ENCODE data around the gene NR0B2. TPM values are rescaled to one million over a fixed set of nuclear protein-coding genes. Genes with fewer than 3 reads are reported as not detected.

NR0B2 gene
- total RNA-seq, 1 donor from 2014 or later = not detected

- no peak for DNase-seq (ENCODE audit: low spot score)
Measured at GRCh38 chr1:26936823-26937222, 23.0 kb upstream of the NR0B2 start.

DNA sequence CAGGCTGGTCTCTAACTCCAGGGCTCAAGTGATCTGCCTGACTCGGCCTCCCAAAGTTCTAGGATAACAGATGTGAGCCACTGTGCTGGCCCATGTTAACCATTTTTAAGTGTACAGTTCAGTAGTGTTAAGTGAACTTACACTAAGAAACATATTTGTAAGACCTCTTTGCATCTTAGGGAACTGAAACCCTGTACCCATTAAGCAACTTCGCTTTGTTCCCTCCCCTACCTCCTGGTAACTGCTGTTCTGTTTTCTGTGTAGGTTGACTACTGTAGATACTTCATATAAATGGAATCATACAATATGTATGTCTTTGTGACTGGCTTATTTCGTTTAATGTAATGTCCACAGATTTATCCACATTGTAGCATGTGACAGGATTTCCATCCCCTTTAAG is 18.8 kb upstream of the NR0B2 start:
- no peak for DNase-seq (ENCODE audit: low spot score)

GRCh38 chr1:26923711-26924110 is 9.9 kb upstream of the NR0B2 start:
- DNase-seq (ENCODE audit: low spot score) = no peak

GRCh38 chr1:26922901-26923300 is 9.1 kb upstream of the NR0B2 start:
- DNase-seq (ENCODE audit: low spot score) = no peak

- DNase-seq (ENCODE audit: low spot score) = no peak
Measured at GRCh38 chr1:26922431-26922729, 8.6 kb upstream of the NR0B2 start.

GRCh38 chr1:26921540-26922430 is 8.0 kb upstream of the NR0B2 start, which contains the start of gene NUDC:
NUDC (plus strand) TSS chr1:26921743; CDS start chr1:26921849, 106 bp downstream.
- peak; percentile 99 for DNase-seq (ENCODE audit: low spot score)

DNA sequence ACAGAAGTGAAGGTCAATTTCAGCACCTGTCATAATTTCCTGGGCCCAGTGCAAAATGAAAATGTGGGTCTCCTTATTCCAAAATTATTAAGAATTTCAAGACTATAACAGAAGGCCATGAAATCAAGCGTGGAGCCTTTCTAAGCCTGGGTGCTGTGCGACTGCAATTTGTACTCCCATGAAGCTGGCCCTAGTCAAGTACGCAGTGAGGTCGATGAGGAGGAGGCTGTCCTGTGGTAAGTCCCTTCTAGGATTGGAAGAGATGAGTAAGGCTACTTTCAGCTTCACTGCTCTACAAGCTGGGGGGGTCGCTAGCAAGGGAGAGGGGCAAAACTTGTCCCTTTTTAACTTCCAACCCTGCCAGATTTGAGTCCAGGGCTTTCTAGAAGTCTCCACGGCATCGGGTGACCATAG is 7.4 kb upstream of the NR0B2 start:
- DNase-seq (ENCODE audit: low spot score) = no peak

- DNase-seq (ENCODE audit: low spot score) = no peak
Measured at GRCh38 chr1:26915204-26915842, 1.5 kb upstream of the NR0B2 start.

GRCh38 chr1:26913389-26913753 is 404 bp downstream of the NR0B2 start:
- DNase-seq (ENCODE audit: low spot score) = no peak

DNA sequence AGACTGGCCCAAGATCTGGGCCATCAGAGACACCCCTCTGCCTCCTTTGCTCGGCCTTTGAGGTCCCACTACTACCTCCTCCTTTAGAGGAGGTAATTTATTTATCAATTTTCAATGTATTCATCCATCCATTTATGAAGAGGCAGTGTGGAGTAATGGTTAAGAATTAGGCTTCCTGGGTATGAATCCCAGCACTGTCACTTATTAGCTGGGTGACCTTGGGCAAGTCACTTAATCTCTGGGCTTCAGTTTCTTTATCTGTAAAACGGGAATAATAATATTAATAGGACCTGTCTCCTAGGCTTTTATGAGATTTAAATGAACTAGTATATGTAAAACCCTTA is 1.7 kb downstream of the NR0B2 start:
- no peak for DNase-seq (ENCODE audit: low spot score)

DNA sequence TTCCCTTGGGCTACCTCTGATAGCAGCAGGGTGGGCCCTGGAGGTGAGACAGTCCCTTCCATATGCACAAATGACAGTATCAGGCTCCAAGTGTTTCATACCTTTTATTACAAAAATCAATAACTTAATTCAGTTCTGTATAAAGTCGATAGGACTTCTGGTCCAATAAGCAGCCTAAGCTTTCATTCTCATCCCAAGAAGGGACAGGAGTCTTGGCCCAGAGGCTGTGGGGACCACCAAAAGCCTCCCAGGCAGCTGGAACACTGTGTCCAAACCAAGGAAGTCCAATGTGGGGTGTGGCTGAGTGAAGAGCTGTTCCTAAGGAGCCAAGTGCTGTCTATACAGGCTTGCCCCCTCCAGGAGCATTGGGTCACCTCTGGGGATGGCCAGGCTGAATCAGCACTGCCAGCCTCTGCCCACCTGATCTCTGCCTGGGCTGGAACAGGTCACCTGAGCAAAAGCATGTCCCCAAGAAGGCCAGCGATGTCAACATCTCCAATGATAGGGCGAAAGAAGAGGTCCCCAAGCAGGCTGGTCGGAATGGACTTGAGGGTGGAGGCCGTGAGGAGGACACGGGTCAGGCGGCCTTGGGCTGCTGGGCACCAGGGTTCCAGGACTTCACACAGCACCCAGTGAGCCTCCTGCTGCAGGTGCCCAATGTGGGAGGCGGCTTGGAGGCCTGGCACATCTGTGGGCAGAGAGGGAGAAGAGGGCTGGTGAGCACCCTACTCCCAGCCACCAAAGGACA is 2.2 kb downstream of the NR0B2 start:
- no peak for DNase-seq (ENCODE audit: low spot score)

DNA sequence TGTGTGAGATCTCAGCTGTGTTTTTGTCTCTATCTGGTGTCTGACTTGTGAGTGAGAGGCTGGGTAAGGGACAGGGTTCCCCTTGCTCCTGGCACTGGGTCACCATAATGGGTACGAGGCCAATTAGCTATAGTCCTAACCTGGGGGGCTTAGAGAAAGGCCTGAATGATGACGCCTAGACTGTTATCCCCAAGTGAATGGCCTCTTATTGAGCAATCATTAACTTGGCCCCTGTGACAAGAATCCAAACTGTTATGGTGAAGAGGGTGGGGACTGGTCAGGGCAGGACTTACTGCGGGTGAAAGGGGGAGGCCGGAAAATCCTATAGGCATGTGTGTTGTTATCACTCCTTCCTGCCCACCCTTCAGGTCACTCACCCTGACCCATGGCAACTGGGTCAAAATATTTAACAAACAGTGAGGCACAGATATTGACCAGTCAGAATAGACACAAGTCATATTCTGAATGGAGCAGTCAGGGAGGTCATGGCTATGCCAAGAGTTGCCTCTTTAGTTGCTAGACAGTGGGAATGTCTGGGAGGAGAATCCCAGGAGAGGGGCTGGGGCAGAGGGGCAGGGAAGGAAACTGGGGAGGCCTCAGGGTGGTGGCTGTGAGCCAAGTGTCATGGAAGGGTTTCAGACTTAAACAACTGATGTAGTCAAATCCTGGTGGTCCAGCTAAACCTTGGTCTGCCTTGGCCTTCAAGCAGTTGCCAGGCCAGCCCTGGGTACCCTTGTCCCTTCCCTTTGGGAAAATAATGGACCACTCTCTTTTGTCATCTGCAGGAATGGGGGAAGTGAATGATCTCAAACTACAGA is 3.2 kb downstream of the NR0B2 start:
- DNase-seq (ENCODE audit: low spot score) = no peak

DNA sequence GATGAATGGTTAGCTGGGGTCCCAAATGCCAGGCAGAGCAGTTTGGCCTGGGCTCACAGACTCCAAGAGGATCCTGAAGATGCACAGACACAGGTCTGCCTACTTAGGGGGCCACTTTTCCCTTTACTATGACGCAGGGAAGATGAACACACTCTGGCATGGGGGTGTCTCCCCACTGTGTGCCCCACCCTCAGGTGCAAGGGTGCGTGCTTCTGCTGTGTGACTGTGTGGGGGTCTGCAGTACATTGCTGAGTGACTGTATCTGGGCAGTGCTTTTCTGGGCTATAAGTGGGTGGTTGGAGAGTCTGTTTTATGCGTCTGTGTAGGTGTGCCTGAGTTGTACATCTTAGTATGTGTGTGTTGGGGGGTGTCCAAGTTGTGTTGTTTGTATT is 3.8 kb downstream of the NR0B2 start:
- DNase-seq (ENCODE audit: low spot score) = no peak

- DNase-seq (ENCODE audit: low spot score) = no peak
Measured at GRCh38 chr1:26907071-26907917, 6.5 kb downstream of the NR0B2 start.

- DNase-seq (ENCODE audit: low spot score) = no peak
Measured at GRCh38 chr1:26900815-26901511, 12.8 kb downstream of the NR0B2 start.

- DNase-seq (ENCODE audit: low spot score) = peak; percentile 94
Measured at GRCh38 chr1:26900001-26900814, 13.6 kb downstream of the NR0B2 start, which contains the start of gene GPATCH3. GPATCH3 (minus strand) TSS chr1:26900467; CDS start chr1:26900442, 25 bp downstream.

DNA sequence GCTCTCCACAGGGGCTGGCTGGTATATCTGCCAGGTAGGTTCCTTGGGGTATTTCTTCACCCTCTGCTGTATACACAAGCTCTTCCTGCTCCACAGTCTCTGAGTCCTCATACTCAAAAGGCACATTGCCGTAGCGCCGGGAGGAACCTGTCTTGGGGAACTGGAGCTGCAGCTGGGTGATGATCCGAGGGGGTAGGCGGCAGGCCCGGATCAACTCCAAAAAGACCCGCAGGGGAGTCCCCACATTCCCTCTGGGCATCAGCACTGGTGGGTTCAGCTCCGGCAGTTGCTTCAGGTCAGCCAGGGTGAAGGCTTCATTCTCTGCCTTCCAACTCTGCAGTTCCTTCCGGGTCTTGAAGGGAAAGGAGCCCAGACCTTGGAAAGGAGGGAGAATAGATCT is 16.4 kb downstream of the NR0B2 start:
- no peak for DNase-seq (ENCODE audit: low spot score)

GRCh38 chr1:26894263-26894662 is 19.5 kb downstream of the NR0B2 start:
- DNase-seq (ENCODE audit: low spot score) = no peak

GRCh38 chr1:26890467-26890796 is 23.3 kb downstream of the NR0B2 start:
- DNase-seq (ENCODE audit: low spot score) = no peak
